PFSK-1 (cell line): Measurements from ENCODE around the gene USP34.

Source experiments
- POLR2AphosphoS5 ChIP-seq: IDR thresholded peaks from 2 replicates; pipeline ENCODE4 v1.6.1; 2012; ENCODE audit warnings: low read depth, mild to moderate bottlenecking, control low read depth, low read length, moderate library complexity
- REST ChIP-seq, 2 experiments: IDR thresholded peaks; 2 replicates each; pipeline versions ENCODE4 v1.6.1 to v1.8.0; 2011 to 2012; ENCODE audit warnings: low read depth in 2 of 2, low read length in 2 of 2, control low read depth in 1 of 2, inconsistent platforms in 1 of 2, mild to moderate bottlenecking in 1 of 2, moderate library complexity in 1 of 2; ENCODE audit not compliant: insufficient read depth in 1 of 2
- SIN3A ChIP-seq: IDR thresholded peaks from 2 replicates; pipeline ENCODE4 v1.6.1; 2012; ENCODE audit warnings: mild to moderate bottlenecking, low read length, moderate library complexity, borderline replicate concordance; ENCODE audit not compliant: insufficient read depth
- TAF1 ChIP-seq: IDR thresholded peaks from 2 replicates; pipeline ENCODE4 v1.6.1; 2012; ENCODE audit warnings: low read length, control low read depth, borderline replicate concordance; ENCODE audit not compliant: insufficient read depth

- TF ChIP-seq POLR2AphosphoS5 (no peak), REST (IDR thresholded peaks at IDR 0.05; ENCODE audit: insufficient read depth in 1 of 2, low read depth in 2 of 2, low read length in 2 of 2) (no peak), SIN3A (no peak), TAF1 (no peak)
These were observed 208.2 kb downstream of the USP34 start for GRCh38 chr2:61262699-61263098.
